GM21381 (cell line): ENCODE measurements around the gene TWIST2.

Experiments
- ATAC-seq: cut with Tn5 transposase; IDR thresholded peaks from one replicate; pipeline ENCODE4 v1.9.1; 2021; ENCODE audit warnings: mild to moderate bottlenecking, moderate library complexity; ENCODE audit not compliant: unreplicated experiment

The TWIST2 gene

GRCh38 chr2:238847841-238848690 is at the start of gene TWIST2:
TSS of gene TWIST2 (plus strand) at chr2:238848085. CDS start at chr2:238848216, 131 bp downstream.
- no peak for ATAC-seq

GRCh38 chr2:238801791-238802190 is 46.1 kb upstream of the TWIST2 start:
- no peak for ATAC-seq

GRCh38 chr2:238802957-238803356 is 44.9 kb upstream of the TWIST2 start:
- no peak for ATAC-seq

- no peak for ATAC-seq
Measured at GRCh38 chr2:238803996-238804870, 43.7 kb upstream of the TWIST2 start.

GRCh38 chr2:238808761-238809160 is 39.1 kb upstream of the TWIST2 start:
- no peak for ATAC-seq

- ATAC-seq = no peak
Measured at GRCh38 chr2:238810321-238810720, 37.6 kb upstream of the TWIST2 start.

- ATAC-seq = no peak
Measured at GRCh38 chr2:238811293-238811692, 36.6 kb upstream of the TWIST2 start.

- no peak for ATAC-seq
Measured at GRCh38 chr2:238811759-238812158, 36.1 kb upstream of the TWIST2 start.

GRCh38 chr2:238813109-238813508 is 34.8 kb upstream of the TWIST2 start:
- no peak for ATAC-seq

GRCh38 chr2:238814815-238815214 is 33.1 kb upstream of the TWIST2 start:
- ATAC-seq = no peak

- ATAC-seq = no peak
Measured at GRCh38 chr2:238816291-238816690, 31.6 kb upstream of the TWIST2 start.

- no peak for ATAC-seq
Measured at GRCh38 chr2:238817382-238817781, 30.5 kb upstream of the TWIST2 start.

- ATAC-seq = no peak
Measured at GRCh38 chr2:238817891-238818290, 30.0 kb upstream of the TWIST2 start.

- no peak for ATAC-seq
Measured at GRCh38 chr2:238818561-238818960, 29.3 kb upstream of the TWIST2 start.

- no peak for ATAC-seq
Measured at GRCh38 chr2:238820197-238820596, 27.7 kb upstream of the TWIST2 start.

- ATAC-seq = no peak
Measured at GRCh38 chr2:238820916-238821315, 27.0 kb upstream of the TWIST2 start.

- no peak for ATAC-seq
Measured at GRCh38 chr2:238821391-238821790, 26.5 kb upstream of the TWIST2 start.

- ATAC-seq = no peak
Measured at GRCh38 chr2:238821944-238822670, 25.8 kb upstream of the TWIST2 start.

- no peak for ATAC-seq
Measured at GRCh38 chr2:238822955-238823354, 24.9 kb upstream of the TWIST2 start.

GRCh38 chr2:238831177-238831576 is 16.7 kb upstream of the TWIST2 start:
- ATAC-seq = no peak

GRCh38 chr2:238834982-238835381 is 12.9 kb upstream of the TWIST2 start:
- no peak for ATAC-seq
